GM19463 (cell line): ENCODE results near the gene SOX8.
"Not testable (repeated sequence)": the region's sequence is repeated elsewhere in the genome, so short reads cannot be mapped to it uniquely, and the experiment has no call there.

ENCODE experiments used
- ATAC-seq: cut with Tn5 transposase; IDR thresholded peaks from one replicate; pipeline ENCODE4 v1.9.1; 2021; ENCODE audit warnings: mild to moderate bottlenecking, moderate library complexity; ENCODE audit not compliant: unreplicated experiment

The SOX8 gene

GRCh38 chr16:1021553-1022160, 40.1 kb downstream of the SOX8 start:
- no peak for ATAC-seq

GRCh38 chr16:1022466-1022865, 40.9 kb downstream of the SOX8 start:
- ATAC-seq, result no peak

GRCh38 chr16:1024138-1024537, 42.6 kb downstream of the SOX8 start:
- ATAC-seq, result no peak

- ATAC-seq, result not testable (repeated sequence)
Measured at GRCh38 chr16:1025183-1025809, 43.7 kb downstream of the SOX8 start.

GRCh38 chr16:1026057-1026783, 44.6 kb downstream of the SOX8 start:
- ATAC-seq, result no peak

GRCh38 chr16:1026784-1027500, 45.4 kb downstream of the SOX8 start:
- ATAC-seq, result no peak

GRCh38 chr16:1027501-1027815, 45.9 kb downstream of the SOX8 start:
- no peak for ATAC-seq

GRCh38 chr16:1028056-1028455, 46.5 kb downstream of the SOX8 start:
- ATAC-seq, result no peak

- ATAC-seq, result no peak
Measured at GRCh38 chr16:1028524-1029258, 47.1 kb downstream of the SOX8 start.

GRCh38 chr16:1029259-1029545, 47.6 kb downstream of the SOX8 start:
- ATAC-seq, result no peak

- ATAC-seq, result no peak
Measured at GRCh38 chr16:1030473-1030901, 48.9 kb downstream of the SOX8 start.

- ATAC-seq, result no peak
Measured at GRCh38 chr16:1031666-1032065, 50.1 kb downstream of the SOX8 start.

- no peak for ATAC-seq
Measured at GRCh38 chr16:1032607-1033006, 51.0 kb downstream of the SOX8 start.

- no peak for ATAC-seq
Measured at GRCh38 chr16:1033128-1033679, 51.6 kb downstream of the SOX8 start.

- no peak for ATAC-seq
Measured at GRCh38 chr16:1034230-1035065, 52.9 kb downstream of the SOX8 start.

GRCh38 chr16:1035066-1035415, 53.5 kb downstream of the SOX8 start:
- no peak for ATAC-seq

- no peak for ATAC-seq
Measured at GRCh38 chr16:1036166-1036565, 54.6 kb downstream of the SOX8 start.
